Activated T-cell treated with anti-CD3 and anti-CD28 coated beads, Interleukin-2, amount 50 U/mL, for 48 hours (primary cell): ENCODE data around the gene LRRC36.

ENCODE experiments used
- DNase-seq, 2 experiments: peaks; one replicate each; pipeline ENCODE4 v3.0.0-alpha.2; 2020

The LRRC36 gene

DNA sequence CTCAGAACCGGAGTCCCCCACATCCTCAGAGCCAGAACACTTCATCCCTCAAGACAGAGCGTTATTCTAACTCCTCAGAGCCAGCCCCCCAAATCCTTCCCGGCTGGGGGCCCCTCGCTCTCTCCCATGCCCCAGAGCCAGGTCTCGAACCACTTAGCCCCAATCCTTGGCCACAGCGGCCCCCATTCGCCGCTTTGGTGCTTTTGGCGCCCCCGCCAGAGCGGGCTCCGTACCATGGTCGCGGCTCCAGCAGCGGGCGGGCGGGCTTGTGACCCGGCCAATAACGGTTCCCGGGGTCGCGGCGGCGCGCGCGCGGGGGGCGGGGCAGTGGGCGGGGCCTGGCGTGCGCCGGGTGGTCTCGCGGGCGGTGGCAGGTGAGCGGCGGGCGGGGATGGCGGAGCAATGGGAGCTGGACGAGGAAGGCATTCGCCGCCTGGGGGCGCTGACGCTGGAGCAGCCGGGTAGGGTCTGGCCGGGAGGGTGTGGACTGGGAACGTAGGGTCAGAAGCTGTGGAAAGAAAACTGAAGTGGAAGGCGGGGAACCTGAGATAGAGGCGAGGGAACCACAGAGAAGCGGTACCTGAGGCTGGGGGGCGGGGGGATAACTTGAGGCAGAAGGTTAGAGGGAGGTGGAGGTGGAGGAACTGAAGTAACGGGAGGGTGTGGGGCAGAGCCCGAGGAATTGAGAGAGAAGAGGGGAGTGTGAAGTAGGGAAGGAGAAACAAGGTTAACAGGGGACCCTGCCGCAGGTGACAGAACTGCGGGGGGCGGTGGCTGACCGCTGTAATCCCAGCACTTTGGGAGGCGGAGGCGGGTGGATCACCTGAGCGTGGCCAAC is at the start of gene LRRC36, which contains the start of gene KCTD19:
TSS of gene LRRC36 (plus strand) at position 344 of the 838 bp plus-strand sequence. CDS start at position 392, 48 bp downstream.
TSS of gene KCTD19 (minus strand) at position 270 of the 838 bp plus-strand sequence. CDS start at position 236, 34 bp downstream.
- DNase-seq: peak; percentile 83 to 88

- DNase-seq: peak; percentile 40 to 51
These were observed 49.2 kb upstream of the LRRC36 start for GRCh38 chr16:67277294-67277998.

DNA sequence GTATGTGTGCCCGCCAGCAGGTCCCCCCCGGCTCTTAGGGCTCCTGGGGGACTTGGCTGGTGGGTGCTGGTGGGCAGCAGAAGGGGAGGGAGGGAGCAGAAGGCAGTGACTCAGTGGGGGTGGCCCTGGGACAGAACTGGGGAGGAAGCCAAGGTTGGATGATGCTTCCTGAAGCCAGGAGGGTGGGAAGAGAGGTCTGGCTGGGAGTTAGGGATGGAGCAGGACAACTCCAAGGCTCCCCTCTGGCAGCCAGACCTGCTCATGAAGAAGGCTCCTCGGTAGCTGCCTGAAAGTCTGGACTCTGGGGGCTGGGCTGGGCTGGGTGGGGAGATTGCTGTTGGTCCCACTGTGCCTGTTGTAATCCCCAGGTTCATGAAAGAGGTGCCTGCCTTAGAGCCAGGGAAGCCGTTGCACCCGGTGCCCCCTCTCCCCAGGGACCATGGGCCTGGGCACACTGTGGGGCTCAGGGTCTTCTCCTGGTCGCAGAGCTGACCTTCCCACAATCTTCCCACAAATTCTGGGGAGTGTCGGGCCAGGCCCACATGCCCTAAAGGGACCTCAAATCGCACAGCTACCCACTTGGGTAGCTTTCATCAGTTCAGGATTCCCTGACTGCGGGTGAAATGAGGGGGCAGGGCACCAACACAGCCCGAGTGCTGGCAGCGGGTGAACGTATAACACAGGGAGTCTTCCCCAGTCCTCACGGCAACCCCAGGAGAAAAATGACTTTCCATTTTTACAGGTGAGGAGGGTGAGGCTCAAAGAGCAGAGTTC is 48.4 kb upstream of the LRRC36 start:
- DNase-seq: no peak

DNA sequence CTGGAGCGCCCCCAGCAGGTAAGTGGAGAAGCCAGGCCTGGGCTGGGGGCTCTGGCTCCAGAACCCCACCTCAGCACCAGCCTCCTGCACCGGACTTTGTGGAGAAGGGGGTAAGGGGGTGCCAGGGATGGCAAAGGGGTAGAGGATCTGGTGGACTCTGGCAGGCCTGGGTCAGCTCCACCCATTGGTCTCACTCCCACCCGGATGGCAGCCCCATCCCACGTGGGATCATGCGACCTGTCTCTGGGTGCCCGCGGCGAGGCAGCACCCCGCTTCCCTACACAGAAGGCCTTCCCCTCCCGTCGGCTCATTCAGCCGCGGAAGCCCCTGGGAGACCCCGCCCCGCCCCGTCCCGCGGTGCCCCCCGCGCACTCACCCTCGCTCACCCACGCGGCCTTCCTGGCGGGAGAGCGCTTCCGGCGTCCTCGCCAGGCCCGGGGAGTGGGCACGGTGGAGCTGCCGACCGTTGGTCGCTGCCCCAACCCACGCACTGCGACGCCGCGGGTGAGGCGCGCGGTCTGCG is 47.8 kb upstream of the LRRC36 start:
- DNase-seq: peak in 1 of 2 experiments; percentile 85

- DNase-seq: peak in 1 of 2 experiments; percentile 92
These were observed 47.1 kb upstream of the LRRC36 start, which contains the start of gene PLEKHG4 for GRCh38 chr16:67279296-67280089. Gene PLEKHG4 (plus strand): TSS chr16:67279532. CDS start chr16:67280045, 513 bp downstream.

DNA sequence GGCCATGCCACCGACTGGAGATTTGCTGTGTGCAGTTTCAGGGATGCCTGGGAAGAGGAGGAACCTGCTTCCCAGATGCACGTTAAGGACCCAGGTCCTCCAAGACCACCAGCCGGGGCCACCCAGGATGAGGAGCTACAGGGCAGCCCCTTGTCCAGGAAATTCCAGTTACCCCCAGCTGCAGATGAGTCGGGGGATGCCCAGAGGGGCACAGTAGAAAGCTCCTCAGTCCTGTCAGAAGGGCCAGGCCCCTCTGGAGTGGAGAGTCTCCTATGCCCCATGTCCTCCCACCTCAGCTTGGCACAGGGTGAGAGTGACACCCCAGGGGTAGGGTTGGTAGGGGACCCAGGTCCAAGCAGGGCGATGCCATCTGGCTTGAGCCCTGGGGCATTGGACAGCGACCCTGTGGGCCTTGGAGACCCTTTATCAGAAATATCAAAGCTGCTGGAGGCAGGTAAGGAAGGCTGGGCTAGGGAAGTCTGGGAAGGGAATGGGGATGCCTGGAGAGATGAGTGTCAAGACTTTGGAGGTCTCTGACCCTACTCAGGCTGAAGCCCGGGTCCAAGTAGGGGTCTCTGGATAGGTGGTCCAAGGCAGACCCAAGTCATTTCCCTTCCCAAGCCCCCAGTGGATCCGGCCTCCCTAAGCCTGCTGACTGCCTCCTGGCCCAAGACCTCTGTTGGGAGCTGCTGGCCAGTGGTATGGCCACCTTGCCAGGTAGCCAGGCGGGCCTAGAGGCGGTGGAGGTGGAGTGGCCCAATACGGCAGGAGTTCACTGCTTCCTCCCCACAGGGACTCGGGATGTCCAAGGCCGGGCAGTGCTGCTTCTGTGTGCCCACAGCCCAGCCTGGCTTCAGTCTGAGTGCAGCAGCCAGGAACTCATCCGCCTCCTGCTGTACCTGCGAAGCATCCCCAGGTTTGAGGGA is 46.3 kb upstream of the LRRC36 start:
- DNase-seq: no peak

- no peak for DNase-seq
These were observed 44.8 kb upstream of the LRRC36 start for GRCh38 chr16:67281536-67282446.

- DNase-seq: no peak
These were observed 44.2 kb upstream of the LRRC36 start for GRCh38 chr16:67282447-67282805.

- no peak for DNase-seq
These were observed 43.4 kb upstream of the LRRC36 start for GRCh38 chr16:67283039-67283825.

- no peak for DNase-seq
These were observed 42.6 kb upstream of the LRRC36 start for GRCh38 chr16:67283826-67284555.

DNA sequence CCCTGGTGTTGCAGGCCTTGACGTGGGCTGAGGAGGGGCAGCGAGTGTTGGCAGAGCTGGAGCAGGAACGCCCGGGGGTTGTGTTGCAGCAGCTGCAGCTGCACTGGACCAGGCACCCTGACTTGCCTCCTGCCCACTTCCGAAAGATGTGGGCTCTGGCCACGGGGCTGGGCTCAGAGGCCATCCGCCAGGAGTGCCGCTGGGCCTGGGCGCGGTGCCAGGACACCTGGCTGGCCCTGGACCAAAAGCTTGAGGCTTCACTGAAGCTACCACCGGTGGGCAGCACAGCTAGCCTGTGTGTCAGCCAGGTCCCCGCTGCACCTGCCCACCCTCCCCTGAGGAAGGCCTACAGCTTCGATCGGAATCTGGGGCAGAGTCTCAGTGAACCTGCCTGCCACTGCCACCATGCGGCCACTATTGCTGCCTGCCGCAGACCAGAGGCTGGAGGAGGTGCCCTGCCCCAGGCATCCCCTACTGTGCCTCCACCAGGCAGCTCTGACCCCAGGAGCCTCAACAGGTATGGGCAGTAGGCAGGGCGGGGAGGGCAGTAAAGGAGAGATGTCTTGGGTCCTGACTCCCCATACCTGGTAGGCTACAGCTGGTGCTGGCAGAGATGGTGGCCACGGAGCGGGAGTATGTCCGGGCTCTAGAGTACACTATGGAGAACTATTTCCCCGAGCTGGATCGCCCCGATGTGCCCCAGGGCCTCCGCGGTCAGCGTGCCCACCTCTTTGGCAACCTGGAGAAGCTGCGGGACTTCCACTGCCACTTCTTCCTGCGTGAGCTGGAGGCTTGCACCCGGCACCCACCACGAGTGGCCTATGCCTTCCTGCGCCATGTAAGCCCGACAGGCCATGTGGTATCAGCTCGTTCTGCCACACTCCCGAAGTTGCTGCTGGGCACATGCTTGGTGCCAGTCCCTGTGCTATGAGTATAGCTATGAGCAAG is 41.6 kb upstream of the LRRC36 start:
- DNase-seq: no peak

DNA sequence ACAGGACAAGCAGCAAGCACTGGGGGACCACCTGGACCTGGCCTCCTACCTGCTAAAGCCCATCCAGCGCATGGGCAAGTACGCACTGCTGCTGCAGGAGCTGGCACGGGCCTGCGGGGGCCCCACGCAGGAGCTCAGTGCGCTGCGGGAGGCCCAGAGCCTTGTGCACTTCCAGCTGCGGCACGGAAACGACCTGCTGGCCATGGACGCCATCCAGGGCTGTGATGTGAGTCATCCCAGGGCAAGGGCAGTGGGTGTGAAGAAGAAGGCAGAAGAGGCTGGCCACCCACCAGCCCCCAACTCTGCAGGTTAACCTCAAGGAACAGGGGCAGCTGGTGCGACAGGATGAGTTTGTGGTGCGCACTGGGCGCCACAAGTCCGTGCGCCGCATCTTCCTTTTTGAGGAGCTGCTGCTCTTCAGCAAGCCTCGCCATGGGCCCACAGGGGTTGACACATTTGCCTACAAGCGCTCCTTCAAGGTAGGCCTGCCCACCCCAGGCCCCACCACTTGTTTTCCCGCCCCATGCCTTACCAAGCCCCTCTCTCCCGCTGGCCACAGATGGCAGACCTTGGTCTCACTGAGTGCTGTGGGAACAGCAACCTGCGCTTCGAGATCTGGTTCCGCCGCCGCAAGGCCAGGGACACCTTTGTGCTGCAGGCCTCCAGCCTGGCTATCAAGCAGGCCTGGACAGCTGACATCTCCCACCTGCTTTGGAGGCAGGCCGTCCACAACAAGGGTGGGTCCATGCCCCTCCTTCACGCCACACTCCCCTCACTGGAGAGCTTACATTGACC is 40.0 kb upstream of the LRRC36 start:
- no peak for DNase-seq

DNA sequence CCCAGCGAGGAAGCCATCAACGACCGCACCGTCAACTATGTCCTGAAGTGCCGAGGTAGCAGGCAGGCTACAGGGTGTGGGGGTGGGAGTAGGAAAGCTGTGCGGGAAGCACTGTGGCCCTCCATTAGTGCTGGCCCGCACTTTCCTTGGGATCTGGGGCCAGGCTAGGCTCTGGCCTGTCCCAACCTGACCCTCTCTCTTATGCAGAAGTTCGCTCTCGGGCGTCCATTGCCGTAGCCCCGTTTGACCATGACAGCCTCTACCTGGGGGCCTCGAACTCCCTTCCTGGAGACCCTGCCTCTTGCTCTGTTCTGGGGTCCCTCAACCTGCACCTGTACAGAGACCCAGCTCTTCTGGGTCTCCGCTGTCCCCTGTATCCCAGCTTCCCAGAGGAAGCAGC is 38.7 kb upstream of the LRRC36 start:
- DNase-seq: no peak

GRCh38 chr16:67291461-67291860 is 35.2 kb upstream of the LRRC36 start:
- no peak for DNase-seq

- no peak for DNase-seq
These were observed 32.4 kb upstream of the LRRC36 start for GRCh38 chr16:67294171-67294757.

GRCh38 chr16:67294938-67295361 is 31.7 kb upstream of the LRRC36 start:
- no peak for DNase-seq
